HG03095 (cell line): ENCODE measurements around the gene VBP1.
"Not testable (repeated sequence)": the region's sequence is repeated elsewhere in the genome, so short reads cannot be mapped to it uniquely, and the experiment has no call there.

Experiments
- ATAC-seq: cut with Tn5 transposase; IDR thresholded peaks from one replicate; pipeline ENCODE4 v1.9.1; 2021; ENCODE audit warnings: moderate library complexity; ENCODE audit not compliant: unreplicated experiment

The VBP1 gene, protein sequence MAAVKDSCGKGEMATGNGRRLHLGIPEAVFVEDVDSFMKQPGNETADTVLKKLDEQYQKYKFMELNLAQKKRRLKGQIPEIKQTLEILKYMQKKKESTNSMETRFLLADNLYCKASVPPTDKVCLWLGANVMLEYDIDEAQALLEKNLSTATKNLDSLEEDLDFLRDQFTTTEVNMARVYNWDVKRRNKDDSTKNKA

DNA sequence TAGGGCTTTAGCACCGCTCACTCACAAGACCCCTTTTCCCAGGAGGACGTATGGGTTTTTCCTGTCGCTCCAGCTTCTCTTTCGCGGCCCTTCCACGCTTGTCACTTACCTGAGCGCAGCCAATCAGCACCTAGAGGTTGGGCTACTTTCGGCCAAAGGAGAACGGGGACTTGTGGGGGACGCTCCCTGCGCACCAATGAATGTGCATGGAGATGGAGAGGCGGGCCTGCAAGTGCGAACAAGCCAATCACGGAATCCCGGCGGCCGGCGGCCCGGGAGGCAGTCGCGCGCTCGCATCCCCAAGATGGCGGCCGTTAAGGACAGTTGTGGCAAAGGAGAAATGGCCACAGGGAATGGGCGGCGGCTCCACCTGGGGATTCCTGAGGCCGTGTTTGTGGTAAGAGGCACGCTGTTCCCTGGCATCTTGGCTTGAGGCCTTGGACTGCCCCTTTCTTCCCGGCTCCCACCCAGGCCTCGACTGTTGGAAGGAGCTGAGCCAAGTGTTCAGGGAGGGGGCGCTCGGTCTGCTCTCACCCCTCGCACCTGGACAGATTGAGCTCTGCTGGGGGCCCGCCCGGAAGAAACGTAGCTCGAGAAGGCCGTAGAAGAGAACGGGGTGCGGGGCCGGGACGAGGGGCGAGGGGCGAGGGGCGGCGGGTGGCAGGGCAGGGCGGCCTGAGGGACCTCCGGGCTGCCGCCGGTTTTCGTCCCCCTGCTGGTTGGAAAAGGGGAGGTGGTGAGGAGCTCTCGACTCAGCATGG is at the start of gene VBP1:
Gene VBP1 (plus strand): TSS at position 282 of the 761 bp plus-strand sequence. CDS start 23 bp downstream, at position 305.
- ATAC-seq = peak; percentile 95

DNA sequence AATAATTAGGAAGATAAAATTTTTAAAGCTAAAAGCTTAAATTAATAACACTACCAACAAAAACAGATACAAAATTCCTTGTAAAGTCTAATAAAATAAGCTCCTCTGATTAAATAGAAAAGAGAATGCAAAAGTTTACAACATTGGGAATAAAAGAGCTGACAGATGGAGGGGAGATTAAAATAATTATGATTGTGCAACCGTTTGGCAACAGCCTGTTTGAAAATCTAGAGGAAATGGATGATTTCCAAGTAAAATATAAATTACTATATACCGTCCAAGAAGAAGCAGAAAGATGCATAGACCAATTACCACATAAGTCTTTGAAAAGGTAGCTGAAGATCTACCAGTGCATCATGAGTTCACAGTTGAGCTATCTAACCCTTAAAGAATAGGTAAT is 46.4 kb upstream of the VBP1 start:
- no peak for ATAC-seq

DNA sequence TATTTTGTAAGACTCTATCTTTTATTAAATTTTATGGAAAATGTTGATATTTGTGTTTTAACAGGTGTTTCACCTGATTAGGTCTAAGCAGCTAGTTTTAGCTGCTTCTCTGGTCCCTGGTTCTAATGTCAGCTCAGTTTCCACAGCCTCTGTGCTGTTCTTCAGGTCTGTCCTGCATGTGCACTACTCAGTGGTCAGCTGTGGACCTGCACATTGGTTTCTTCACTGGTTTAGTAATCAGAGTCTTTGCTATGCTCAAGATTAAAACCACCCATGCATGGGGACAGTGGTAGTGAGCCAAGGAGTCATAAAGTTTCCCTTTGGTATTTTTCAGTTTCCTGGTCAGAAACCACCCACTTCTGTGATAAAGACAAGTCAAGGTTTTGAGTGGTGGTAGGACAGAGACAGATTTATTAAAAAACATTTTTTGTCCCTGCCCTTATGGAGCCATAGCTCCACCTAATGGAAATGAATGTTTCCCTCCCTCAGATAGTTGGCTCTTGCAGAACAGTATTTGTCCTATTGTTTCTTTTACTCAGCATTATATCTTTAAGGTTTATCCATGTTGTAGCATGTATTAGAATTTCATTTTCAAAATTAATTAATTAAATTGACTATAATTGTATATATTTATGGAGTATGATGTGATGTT is 36.8 kb upstream of the VBP1 start:
- ATAC-seq = no peak

DNA sequence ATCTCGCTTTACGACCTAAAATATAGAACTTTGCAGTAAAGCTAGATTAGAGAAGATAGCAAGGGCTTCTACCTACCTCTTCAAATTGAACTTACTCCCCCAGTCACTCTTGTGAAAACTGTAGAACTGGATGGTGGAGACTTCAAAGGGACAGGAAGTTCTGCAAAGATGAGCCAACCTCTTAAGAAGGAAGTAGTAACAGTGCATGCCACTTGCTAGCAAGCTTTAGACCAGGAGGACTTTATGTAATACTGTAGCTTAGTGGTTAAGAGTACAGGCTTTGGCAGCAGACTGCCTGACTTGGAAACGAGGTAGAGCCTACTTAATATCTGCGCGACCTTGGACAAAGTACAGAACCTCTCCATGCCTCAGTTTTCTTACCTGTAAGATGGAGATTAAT is 27.5 kb upstream of the VBP1 start:
- no peak for ATAC-seq

DNA sequence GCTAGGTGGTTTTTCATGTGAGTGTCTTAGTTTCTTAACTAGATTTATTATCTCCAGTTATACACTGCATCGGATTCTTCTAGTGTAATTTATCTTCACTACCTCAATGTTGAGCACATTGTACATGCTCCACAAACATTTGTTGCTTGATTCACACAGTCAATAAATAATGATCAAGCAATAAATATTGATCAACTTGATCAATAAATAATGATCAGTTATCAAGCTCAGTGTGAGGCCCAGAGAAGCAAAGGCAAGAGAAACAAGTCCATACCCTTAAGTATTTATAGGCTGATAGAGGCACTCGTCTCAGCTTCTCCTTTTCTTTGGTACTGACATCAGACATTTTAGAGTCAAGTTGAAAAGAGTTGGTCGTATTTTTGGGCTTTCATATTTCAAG is 5.1 kb upstream of the VBP1 start:
- ATAC-seq = no peak

DNA sequence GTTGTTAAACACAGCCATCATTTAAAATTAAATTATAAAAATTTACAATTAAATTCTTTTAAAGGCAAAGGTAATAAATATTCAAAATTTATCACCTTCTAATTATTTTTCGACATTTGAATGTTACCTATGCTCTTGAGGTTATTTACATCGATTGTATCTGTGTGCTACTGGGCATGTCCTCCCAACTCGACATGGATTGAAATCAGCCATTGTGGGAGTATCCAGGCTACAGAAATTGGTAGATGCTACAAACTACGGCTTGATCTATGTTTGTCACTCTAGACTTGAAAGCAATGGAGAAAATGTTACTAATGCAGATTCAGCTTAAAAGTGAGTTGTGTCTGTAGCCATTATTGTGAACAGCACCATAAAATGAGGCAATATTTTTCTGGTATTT is 2.5 kb upstream of the VBP1 start:
- ATAC-seq = no peak

DNA sequence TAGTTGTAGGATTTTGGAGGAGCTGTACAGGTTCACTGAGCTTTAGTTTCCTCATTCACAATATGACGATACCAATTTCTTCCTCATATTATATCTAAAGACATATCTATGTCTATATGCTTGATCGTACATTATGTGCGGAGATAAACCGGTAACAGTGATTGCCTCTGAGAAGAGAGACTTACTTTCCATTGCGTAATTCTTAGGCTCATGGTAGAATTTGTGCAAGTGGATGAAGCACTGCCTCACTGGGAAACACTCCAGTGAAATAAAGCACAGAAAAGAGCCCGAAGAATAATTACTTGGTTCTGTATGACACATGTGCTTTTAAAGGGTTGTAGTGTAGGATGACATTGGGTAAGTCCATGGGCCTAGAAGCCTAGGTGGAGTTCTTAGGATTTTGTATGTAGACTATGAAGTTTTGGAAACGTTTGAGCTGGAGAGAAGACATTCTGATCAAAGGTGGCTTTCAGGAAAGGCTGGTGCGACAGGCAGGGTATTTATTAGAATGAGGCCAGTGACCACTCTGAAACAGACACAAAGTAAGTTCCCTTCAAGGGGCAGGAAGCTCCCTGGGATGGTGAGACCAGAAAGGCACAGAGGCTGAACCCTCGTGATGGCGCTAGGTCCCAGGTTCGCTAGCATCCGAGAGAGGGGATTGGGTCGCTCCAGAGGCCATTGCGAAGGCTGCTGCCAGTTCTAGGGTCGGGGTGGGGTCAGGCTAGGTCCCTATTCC is 649 bp upstream of the VBP1 start:
- peak; percentile 32 for ATAC-seq

DNA sequence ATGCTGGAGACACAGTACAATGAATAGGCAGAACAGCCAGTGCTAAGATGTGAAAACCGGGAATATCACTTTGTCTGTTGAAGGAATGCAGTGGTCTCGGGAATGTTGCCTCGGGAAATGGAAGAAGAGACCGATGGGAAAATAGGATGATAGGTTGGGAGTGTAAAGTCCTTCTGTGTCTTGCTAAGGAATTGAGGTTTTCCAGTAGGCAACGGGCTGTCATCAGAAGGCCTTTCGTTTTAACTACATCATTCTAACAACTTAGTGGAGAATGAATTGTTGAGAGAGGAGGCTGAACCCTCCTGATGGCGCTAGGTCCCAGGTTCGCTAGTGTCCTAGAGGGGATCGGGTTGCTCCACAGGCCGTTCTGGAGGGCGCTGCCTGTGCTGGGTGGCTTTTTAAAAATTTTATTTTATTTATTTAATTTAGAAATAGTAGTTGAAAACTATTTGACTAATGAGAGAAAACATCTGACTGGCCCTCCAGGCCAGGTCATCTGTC is 730 bp downstream of the VBP1 start:
- no peak for ATAC-seq

DNA sequence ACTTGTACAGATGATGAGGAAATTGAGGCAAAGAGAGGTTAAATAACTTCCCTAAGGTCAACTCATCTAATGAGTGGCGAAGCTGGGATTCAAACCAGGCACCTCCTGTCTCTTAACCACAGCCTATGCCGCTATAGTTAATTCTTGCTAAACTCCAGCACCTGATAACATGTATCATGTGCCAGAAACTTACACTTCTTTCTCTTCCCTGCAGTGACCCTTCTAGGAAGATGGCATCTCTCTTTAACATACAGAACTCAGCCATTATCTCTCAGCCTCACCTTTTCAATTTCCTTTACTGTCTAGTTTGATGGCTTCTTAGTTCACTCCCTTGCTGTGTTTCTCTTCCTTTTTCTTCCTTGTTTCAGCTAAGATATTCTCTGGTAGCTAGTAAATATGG is 2.5 kb downstream of the VBP1 start:
- no peak for ATAC-seq

DNA sequence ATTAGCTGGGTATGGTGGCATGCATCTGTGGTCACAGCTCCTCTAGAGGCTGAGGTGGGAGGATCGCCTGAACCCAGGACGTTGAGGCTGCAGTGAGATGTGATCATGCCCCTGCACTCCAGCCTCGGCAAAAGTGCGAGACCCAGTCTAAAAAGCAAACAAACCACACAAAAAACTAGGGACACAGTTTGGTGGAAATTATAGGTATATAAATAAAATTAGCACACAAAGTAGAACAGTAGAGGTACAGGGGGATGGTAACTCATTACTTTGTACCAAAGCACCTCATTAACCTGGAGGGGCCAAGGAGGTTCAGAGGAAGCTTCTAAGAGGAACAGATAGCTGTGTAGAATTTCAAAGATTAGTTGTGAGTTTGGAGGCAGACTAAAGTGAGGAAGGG is 5.1 kb downstream of the VBP1 start:
- no peak for ATAC-seq

DNA sequence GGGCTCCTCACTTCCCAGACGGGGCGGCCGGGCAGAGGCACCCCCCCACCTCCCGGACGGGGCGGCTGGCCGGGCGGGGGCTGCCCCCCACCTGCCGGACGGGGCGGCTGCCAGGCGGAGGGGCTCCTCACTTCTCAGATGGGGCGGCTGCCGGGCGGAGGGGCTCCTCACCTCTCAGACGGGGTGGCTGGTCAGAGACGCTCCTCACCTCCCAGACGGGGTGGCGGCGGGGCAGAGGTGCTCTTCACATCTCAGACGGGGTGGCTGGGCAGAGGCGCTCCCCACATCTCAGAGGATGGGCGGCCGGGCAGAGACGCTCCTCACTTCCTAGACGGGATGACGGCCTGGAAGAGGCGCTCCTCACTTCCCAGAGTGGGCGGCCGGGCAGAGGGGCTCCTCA is 7.5 kb downstream of the VBP1 start:
- ATAC-seq = not testable (repeated sequence)

DNA sequence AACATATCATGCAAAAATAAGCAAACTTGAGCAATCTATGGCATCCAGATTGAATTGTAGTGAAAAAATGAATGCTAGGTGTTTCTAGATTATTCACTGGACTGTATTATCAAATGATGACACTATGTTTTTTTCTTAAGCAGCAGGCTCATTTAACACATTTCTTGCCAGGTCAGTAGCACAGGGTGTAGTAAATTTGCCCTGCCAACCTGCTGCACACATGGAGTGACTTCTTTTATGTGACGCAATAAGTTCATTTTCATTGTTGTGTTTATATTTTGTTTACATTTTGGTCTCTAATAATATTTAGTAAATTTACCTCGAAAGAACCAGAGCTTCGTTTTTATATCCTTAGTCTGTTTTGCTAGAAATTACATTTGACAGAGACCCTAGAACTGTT is 9.5 kb downstream of the VBP1 start:
- ATAC-seq = no peak

DNA sequence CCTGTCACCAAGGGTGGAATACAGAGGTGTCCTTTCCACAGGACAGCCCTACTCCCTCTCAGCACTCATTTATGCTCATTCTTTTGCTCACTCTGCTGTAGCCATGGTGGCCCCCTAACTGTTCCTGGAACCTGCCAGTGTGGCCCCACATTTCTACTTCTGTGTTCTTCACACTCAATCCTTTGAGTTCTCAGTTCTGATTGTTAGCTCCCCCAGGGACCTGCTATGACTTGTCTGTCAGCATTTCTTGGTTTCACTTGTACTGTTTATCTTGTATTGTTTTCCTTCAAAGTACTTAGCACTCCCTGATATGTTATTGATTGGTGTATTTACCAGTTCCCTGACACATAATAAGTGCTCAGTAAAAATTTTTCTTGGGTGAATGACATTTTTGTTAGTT is 14.9 kb downstream of the VBP1 start:
- ATAC-seq = peak; percentile 92

DNA sequence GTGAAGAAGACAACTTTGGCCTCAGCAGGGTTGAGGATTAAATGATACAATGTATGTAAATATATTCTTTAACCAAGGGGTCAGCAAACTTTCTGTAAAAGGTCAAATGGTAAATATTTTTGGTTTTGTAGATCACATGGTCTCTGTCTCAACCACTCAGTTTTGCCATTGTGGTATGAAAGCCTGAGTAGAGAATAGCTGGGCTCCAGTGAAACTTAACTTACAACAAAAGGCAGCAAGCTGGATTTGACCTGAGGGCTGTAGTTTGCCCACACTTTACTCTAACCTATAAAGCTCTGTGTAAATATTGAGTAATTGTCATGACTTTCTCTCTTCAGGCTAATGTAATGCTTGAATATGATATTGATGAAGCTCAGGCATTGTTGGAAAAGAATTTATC is 19.6 kb downstream of the VBP1 start:
- no peak for ATAC-seq

DNA sequence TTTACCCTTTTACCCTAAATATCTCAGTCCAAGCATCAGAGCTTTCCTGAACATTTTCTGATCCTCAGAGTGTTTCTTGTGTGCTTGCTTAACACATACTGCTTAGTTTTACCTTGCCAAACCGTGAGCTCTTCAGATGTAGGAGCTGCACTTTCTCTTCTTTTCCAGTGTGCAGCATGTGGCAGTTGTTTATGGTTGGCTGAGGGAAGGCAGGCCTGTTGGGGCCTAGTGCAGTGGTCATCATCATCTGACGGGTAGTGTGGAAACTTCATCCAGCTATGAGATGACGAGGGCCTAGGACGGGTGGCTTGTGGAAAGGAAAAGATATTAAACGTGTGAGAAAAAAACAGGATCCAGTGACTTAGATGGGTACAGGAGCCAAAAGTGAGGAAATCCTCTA is 21.5 kb downstream of the VBP1 start:
- no peak for ATAC-seq

DNA sequence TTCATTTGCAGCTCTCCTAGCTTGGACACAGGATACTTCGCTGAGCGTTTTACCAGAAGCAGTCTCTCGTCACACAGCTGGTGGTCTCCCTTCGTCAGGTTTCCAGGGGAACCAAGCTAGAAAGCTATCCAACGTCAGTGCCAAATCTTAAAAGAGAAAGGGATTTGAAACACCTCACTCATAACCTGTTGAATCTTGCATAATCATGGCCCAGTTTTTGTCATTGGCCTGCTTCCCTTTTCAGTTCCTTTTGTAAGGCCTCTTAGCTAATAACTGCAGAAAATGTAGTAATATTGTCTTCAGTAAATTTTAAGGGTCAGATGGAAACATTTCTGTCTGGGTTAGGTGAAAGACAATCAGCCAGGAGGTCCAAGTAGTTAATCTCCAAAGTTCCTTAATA is 26.0 kb downstream of the VBP1 start:
- no peak for ATAC-seq

DNA sequence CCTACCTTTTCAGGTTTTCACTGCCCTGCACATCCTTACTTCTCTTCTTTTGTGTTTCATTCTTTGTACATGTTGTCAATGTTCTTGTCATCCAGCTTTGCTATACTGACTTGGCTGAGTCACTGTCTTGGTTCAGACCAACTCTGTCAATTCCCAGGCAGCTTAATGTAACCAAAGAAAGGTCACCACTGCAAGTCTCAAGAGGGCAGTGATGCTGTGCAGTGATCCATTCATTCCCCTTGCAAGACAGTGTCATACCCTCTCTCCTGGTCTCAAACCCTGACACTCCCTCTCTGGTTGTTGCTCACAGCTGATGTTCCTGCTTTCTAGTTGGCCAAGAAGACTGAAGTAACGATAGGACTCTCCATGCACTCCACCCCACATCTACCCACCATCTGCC is 30.5 kb downstream of the VBP1 start:
- ATAC-seq = no peak

DNA sequence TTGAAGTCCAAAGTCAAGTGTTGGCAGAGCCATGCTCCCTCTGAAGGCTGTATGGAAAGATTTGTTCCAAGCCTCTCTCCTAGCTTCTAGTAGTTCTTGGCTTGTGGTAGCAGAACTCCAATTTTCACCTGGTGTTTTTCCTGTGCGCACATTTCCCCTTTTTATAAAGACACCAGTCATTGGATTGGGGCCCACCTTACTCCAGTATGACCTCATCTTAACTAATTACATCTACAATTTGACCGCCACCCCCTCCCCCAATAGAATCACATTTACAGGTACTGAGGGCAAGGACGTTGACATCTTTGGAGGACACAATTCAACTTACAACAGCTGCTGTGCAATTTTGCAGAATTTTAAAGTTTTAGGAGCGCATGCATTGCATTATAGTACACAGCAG is 31.2 kb downstream of the VBP1 start:
- ATAC-seq = no peak

DNA sequence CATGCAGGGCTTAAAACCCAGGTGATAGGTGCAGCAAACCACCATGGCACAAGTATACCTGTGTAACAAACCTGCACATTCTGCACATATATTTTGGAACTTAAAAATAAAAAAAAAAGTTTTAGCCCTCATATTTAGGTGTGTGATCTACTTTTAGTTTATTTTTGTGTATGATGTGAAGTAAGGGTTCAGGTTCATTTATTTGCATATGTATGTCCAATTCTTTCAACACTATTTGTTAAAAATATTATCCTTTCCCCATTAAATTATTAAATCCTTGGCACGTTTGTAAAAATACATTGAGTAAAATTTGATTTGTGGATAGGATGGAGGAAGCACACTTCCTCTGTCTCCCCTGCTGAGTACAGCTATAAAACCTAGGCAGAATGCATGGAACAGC is 35.1 kb downstream of the VBP1 start:
- ATAC-seq = no peak

DNA sequence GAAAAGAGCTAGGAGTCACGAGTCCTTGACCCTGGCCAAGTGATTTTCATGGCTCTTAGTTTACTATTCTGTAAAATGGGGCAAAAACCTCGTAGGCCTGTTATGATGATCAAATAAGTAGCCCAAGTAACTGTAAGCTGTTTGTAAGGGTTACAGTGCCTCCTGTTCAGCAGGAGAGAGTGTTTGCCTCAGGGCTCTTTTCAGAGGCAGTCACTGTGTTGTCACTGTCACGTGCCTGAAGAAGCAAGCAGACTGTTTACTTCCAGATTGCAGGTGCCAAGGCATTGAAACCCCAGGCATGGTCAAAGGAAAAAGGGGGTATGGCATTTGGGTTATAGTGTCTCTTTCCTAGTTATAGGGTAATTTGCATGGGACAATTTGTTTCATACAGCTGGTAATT is 43.5 kb downstream of the VBP1 start:
- ATAC-seq = no peak

DNA sequence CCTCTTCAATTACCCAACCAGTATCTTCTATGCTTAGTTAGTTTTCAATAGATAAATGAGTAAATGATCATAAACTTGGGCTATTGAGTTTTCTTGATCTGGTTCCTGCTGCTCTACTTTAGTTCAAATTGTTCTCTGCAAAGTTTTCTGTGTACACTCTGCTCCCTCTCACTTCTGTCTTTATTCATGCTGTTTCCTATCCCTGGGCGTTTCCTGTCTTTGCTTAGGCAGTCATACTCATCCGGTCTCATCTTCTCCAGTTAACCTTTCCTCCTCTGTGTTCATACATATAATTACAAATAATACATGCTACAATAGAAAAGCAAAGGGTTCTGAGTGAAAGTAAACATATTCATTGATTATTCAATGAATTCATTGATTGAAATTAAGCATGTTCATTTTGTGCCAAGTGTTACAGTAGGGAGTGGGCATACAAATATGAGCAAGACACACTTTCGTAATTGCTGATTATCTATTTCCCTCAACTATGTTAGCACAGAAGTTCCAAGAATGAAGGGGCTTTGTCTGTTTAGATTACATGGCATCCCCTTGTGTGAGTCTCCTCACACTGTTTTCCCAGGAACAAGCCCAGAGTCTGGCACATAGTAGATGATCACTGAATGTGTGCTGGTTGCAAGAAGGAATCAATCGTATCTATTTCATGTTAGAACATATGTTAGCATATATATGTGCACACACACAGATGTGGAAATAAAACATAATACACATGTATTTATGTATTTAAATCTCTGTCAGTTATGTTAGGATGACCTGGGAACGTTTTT is 46.9 kb downstream of the VBP1 start:
- no peak for ATAC-seq
